Prostate gland (tissue), 2 donors: ENCODE data around the gene COL9A2. TPM values are rescaled to one million over a fixed set of nuclear protein-coding genes. Genes with fewer than 3 reads are reported as not detected.

Source experiments
- DNase-seq: peaks from one replicate; pipeline ENCODE4 v3.0.0-alpha.2; 2019; ENCODE audit warnings: low spot score
- H3K27ac ChIP-seq, 2 donors: fragments of 200-600 bp; sonication (generic); 2 replicates each; pipeline ENCODE4 v1.5.1; 2017 to 2019
- H3K27me3 ChIP-seq: fragments of 200-600 bp; sonication (generic); replicated peaks from 2 replicates; pipeline ENCODE4 v1.5.1; 2019; ENCODE audit not compliant: insufficient read depth
- H3K36me3 ChIP-seq, 2 donors: fragments of 200-600 bp; sonication (generic); 1 replicate in 1 of 2; 2 replicates in 1 of 2; pipeline versions ENCODE4 v1.5.1 to v1.8.1; 2017 to 2019
- H3K4me1 ChIP-seq: fragments of 200-600 bp; sonication (generic); replicated peaks from 2 replicates; pipeline ENCODE4 v1.5.1; 2019
- H3K4me3 ChIP-seq, 2 donors: fragments of 200-600 bp; sonication (generic); 2 replicates each; pipeline ENCODE4 v1.5.1; 2017 to 2019
- H3K9me3 ChIP-seq: fragments of 200-600 bp; sonication (generic); 2 replicates; pipeline ENCODE4 v1.5.1; 2017
- CTCF ChIP-seq, 4 experiments: fragments of 200-600 bp in 2 of 4; fragments of 450-650 bp in 2 of 4; sonication (generic) in 2 of 4; IDR thresholded peaks; 1 replicate in 3 of 4; 2 replicates in 1 of 4; pipeline ENCODE4 v1.5.1; 2016 to 2019; ENCODE audit warnings: antibody characterized with exemption in 4 of 4, mild to moderate bottlenecking in 2 of 4, moderate library complexity in 2 of 4
- POLR2A ChIP-seq: fragments of 450-650 bp; IDR thresholded peaks from one replicate; pipeline ENCODE4 v1.6.1; 2016; ENCODE audit warnings: antibody characterized with exemption, mild to moderate bottlenecking
- POLR2AphosphoS5 ChIP-seq: sonication (generic); formaldehyde crosslinking; IDR thresholded peaks from one replicate; pipeline ENCODE4 v1.6.1; 2017; ENCODE audit warnings: antibody characterized with exemption
- WGBS: methylation state at CpG from one replicate; pipeline ENCODE4 v1.1.5; 2018; 5-methylcytosine and 5-hydroxymethylcytosine counted together
- intact Hi-C: fragments of 100-400 bp; cut with DNase I; formaldehyde crosslinking; loops from one replicate; pipeline ENCODE4 v1.14.2; 2022
- total RNA-seq, 2 donors: library from RNA; depleted of rRNA; stranded (reverse); fragments of >200 nt; gene quantifications; one replicate each; pipeline ENCODE4 v1.1.0, GENCODE V29; 2016

COL9A2 gene
- total RNA-seq, 2 donors from 2014 or later: 16.1 to 27.6 TPM

GRCh38 chr1:40314721-40315238 is 2.3 kb downstream of the COL9A2 start:
- intact Hi-C loops: loop anchor here (10.0 kb wide), 2 partner anchors 90 to 170 kb away; no protein-coding TSS in a partner anchor
- no peaks in the 10 kb centered on the region for H3K9me3 ChIP-seq
- peak overlapping the region; percentile 28 to 37 for H3K4me3 ChIP-seq
- 27% methylated on average over 13 of the region's 13 CpGs for WGBS
- no peaks in the 10 kb centered on the region for H3K36me3 ChIP-seq
- DNase-seq: no peak
- H3K27ac ChIP-seq: peak overlapping the region in 1 of 2 donors; percentile 56
- TF ChIP-seq POLR2AphosphoS5 (no peak), POLR2A (no peak), CTCF (IDR thresholded peaks at IDR 0.05) (no peak)
- H3K27me3 ChIP-seq: no peaks in the 10 kb centered on the region
- H3K4me1 ChIP-seq: no peaks in the 10 kb centered on the region

- Histone ChIP-seq H3K36me3 (no peaks in the 10 kb centered on the region), H3K4me1 (no peaks in the 10 kb centered on the region), H3K27ac (no peak overlapping the region), H3K27me3 (no peaks in the 10 kb centered on the region), H3K9me3 (no peaks in the 10 kb centered on the region), H3K4me3 (no peak overlapping the region)
- TF ChIP-seq POLR2A (no peak), POLR2AphosphoS5 (no peak), CTCF (IDR thresholded peaks at IDR 0.05) (no peak)
- 83% methylated on average over 9 of the region's 9 CpGs for WGBS
- DNase-seq: no peak
- intact Hi-C loops: loop anchor here (10.0 kb wide), 2 partner anchors 91 to 169 kb away; no protein-coding TSS in a partner anchor
These were observed 2.9 kb downstream of the COL9A2 start for GRCh38 chr1:40313958-40314720.

GRCh38 chr1:40313329-40313957 is 3.6 kb downstream of the COL9A2 start:
- intact Hi-C loops: loop anchor here (10.0 kb wide), 2 partner anchors 91 to 169 kb away; no protein-coding TSS in a partner anchor
- 96% methylated on average over 5 of the region's 5 CpGs for WGBS
- no peak for DNase-seq
- Histone ChIP-seq H3K4me1 (no peaks in the 10 kb centered on the region), H3K36me3 (no peaks in the 10 kb centered on the region), H3K27me3 (no peaks in the 10 kb centered on the region), H3K9me3 (no peaks in the 10 kb centered on the region), H3K4me3 (no peak overlapping the region), H3K27ac (no peak overlapping the region)
- TF ChIP-seq CTCF (IDR thresholded peaks at IDR 0.05) (no peak), POLR2A (no peak), POLR2AphosphoS5 (no peak)

GRCh38 chr1:40312238-40313205 is 4.6 kb downstream of the COL9A2 start:
- WGBS: 62% methylated on average over 10 of the region's 10 CpGs

More at GRCh38 chr1:40312238-40313205, 4.6 kb downstream of the COL9A2 start:
- Histone ChIP-seq H3K36me3 (no peaks in the 10 kb centered on the region), H3K9me3 (no peaks in the 10 kb centered on the region), H3K27me3 (no peaks in the 10 kb centered on the region), H3K4me3 (no peak overlapping the region), H3K27ac (no peak overlapping the region), H3K4me1 (no peaks in the 10 kb centered on the region)
- intact Hi-C loops: loop anchor here (10.0 kb wide), 2 partner anchors 92 to 168 kb away; no protein-coding TSS in a partner anchor
- TF ChIP-seq POLR2AphosphoS5: no peak
- no peak for TF ChIP-seq CTCF (IDR thresholded peaks at IDR 0.05)
- no peak for TF ChIP-seq POLR2A
- DNase-seq: no peak
